ENCODE measurements around the gene MCTP2. TPM values are rescaled to one million over a fixed set of nuclear protein-coding genes. Genes with fewer than 3 reads are reported as not detected.
A peak's percentile ranks its signal among the peaks of the same experiment; 100 is the strongest.
"Not testable (repeated sequence)": the region's sequence is repeated elsewhere in the genome, so short reads cannot be mapped to it uniquely, and the experiment has no call there.

MCTP2 gene
- total and polyA plus RNA-seq, 2 donors: 3.9 to 37.3 TPM

DNA sequence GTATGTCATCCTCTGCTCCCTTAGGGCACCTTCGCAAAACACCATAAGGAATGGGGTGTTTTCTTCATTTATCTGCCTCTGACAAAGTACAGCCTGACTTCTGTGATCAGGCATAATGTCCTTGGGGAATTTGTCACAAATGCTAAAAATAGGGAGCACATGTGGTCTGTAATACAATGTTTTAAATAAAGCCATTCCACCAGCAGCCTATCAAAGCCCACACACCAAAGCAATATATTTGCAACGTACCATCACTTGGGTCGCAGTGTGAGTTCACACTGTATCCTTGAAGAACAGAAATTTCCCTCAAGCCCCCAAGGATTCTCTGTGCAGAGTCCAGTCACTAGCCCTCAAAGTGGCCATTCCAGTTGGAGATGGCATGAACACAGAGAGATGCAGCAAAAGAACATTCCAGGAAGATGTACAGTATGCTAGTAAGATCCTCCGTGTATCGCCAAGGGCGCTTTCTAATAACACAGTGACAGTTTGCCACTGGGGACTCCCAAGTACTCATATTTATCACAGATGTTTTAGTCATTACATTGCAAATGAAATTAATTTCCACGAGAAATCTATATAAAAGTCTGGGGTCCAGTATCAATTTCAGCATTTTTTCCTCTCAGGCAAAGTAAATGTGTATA lies 246.7 kb downstream of the MCTP2 start:
- no peak for DNase-seq (ENCODE audit: extremely low spot score)
- no peaks in the 10 kb centered on the region for H3K4me1 ChIP-seq (ENCODE audit: insufficient read depth)
- WGBS: 91% methylated on average over 7 of the region's 7 CpGs
- H3K4me3 ChIP-seq (ENCODE audit: low read depth, low read length): no peak overlapping the region
- no peak overlapping the region for H3K27ac ChIP-seq (ENCODE audit: low read depth)
- H3K36me3 ChIP-seq (ENCODE audit: insufficient read depth): no peaks in the 10 kb centered on the region

- Histone ChIP-seq H3K4me1 (ENCODE audit: insufficient read depth) (no peaks in the 10 kb centered on the region), H3K4me3 (ENCODE audit: low read depth, low read length) (no peak overlapping the region), H3K36me3 (ENCODE audit: insufficient read depth) (no peaks in the 10 kb centered on the region), H3K27ac (ENCODE audit: low read depth) (no peak overlapping the region)
- 90% methylated on average over 8 of the region's 8 CpGs for WGBS
- no peak for DNase-seq (ENCODE audit: extremely low spot score)
Measured at GRCh38 chr15:94478763-94479162, 247.4 kb downstream of the MCTP2 start.

- peak; percentile 36 for DNase-seq (ENCODE audit: extremely low spot score)
- Histone ChIP-seq H3K36me3 (ENCODE audit: insufficient read depth) (no peaks in the 10 kb centered on the region), H3K27ac (ENCODE audit: low read depth) (no peak overlapping the region), H3K4me3 (ENCODE audit: low read depth, low read length) (no peak overlapping the region), H3K4me1 (ENCODE audit: insufficient read depth) (no peaks in the 10 kb centered on the region)
- WGBS: 20% methylated on average over 4 of the region's 4 CpGs
Measured at GRCh38 chr15:94480289-94480834, 249.0 kb downstream of the MCTP2 start.

DNA sequence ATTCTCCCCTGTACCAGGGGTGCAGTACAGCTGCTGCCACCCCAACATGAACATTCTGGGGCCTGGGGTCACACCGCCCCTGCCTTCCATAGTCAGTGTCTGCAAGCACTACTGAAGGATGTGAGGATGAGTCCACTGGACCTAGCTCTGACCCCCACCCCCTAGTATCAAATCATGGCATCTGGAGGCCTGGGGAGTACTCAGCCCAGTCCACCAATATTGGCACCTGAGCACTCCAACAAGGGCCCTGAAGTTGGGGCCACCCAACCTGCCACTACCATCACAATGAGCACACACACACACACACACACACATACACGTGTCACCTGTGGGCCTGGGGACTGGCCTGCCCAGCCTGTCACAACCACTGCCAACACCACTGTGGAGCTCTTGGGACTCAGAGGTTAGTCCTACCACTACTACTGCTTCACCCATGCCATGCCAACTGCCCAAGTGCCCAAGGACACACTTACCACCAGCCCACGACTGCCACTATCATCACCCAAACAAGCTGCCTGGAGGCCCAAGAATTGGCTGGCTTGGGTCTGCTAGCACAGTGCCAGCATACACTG lies 253.9 kb downstream of the MCTP2 start:
- WGBS: 96% methylated on average over 3 of the region's 3 CpGs
- H3K36me3 ChIP-seq (ENCODE audit: insufficient read depth): no peaks in the 10 kb centered on the region
- no peak for DNase-seq (ENCODE audit: extremely low spot score)
- H3K4me3 ChIP-seq (ENCODE audit: low read depth, low read length): no peak overlapping the region
- H3K27ac ChIP-seq (ENCODE audit: low read depth): no peak overlapping the region
- H3K4me1 ChIP-seq (ENCODE audit: insufficient read depth): no peaks in the 10 kb centered on the region

- WGBS: 61% methylated on average over 1 of the region's 1 CpG
Measured at GRCh38 chr15:94487635-94488034, 256.3 kb downstream of the MCTP2 start.

GRCh38 chr15:94493176-94493575 lies 261.8 kb downstream of the MCTP2 start:
- DNase-seq (ENCODE audit: extremely low spot score): no peak
- WGBS: 76% methylated on average over 3 of the region's 3 CpGs
- no peak overlapping the region for H3K4me3 ChIP-seq (ENCODE audit: low read depth, low read length)

More at GRCh38 chr15:94487635-94488034, 256.3 kb downstream of the MCTP2 start:
- H3K27ac ChIP-seq (ENCODE audit: low read depth): no peak overlapping the region
- H3K4me1 ChIP-seq (ENCODE audit: insufficient read depth): no peaks in the 10 kb centered on the region
- H3K4me3 ChIP-seq (ENCODE audit: low read depth, low read length): no peak overlapping the region
- DNase-seq (ENCODE audit: extremely low spot score): peak; percentile 26
- H3K36me3 ChIP-seq (ENCODE audit: insufficient read depth): no peaks in the 10 kb centered on the region

GRCh38 chr15:94493586-94493985 lies 262.2 kb downstream of the MCTP2 start:
- H3K36me3 ChIP-seq (ENCODE audit: insufficient read depth); H3K4me3 ChIP-seq (ENCODE audit: low read depth, low read length); DNase-seq (ENCODE audit: extremely low spot score); H3K27ac ChIP-seq (ENCODE audit: low read depth); H3K4me1 ChIP-seq (ENCODE audit: insufficient read depth): not testable (repeated sequence)
- 67% methylated on average over 1 of the region's 1 CpG for WGBS

More at GRCh38 chr15:94493176-94493575, 261.8 kb downstream of the MCTP2 start:
- no peaks in the 10 kb centered on the region for H3K4me1 ChIP-seq (ENCODE audit: insufficient read depth)
- no peaks in the 10 kb centered on the region for H3K36me3 ChIP-seq (ENCODE audit: insufficient read depth)
- H3K27ac ChIP-seq (ENCODE audit: low read depth): no peak overlapping the region

DNA sequence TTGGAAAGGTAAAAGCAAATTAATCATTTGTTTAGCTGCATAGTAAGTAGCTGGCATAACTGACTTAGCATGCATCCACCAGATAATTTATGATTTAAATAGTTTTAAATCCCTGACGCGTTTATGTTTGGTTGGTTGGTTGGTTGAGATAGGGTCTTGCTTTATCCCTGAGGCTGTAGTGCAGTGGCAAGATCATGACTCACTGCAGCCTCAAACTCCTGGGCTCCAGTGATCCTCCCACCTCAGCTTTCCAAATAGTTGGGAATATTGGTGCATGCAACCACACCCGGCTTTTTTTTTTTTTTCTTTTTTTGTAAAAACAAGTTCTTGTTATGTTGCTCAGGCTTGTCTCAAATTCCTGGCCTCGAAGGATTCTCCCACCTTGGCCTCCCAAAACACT lies 263.4 kb downstream of the MCTP2 start:
- no peak overlapping the region for H3K4me3 ChIP-seq (ENCODE audit: low read depth, low read length)
- WGBS: 63% methylated on average over 4 of the region's 4 CpGs
- H3K4me1 ChIP-seq (ENCODE audit: insufficient read depth): no peaks in the 10 kb centered on the region
- no peak for DNase-seq (ENCODE audit: extremely low spot score)
- no peak overlapping the region for H3K27ac ChIP-seq (ENCODE audit: low read depth)
- no peaks in the 10 kb centered on the region for H3K36me3 ChIP-seq (ENCODE audit: insufficient read depth)

- H3K4me3 ChIP-seq (ENCODE audit: low read depth, low read length): no peak overlapping the region
- no peaks in the 10 kb centered on the region for H3K36me3 ChIP-seq (ENCODE audit: insufficient read depth)
- no peak overlapping the region for H3K27ac ChIP-seq (ENCODE audit: low read depth)
- DNase-seq (ENCODE audit: extremely low spot score): no peak
- WGBS: 58% methylated on average over 2 of the region's 2 CpGs
- H3K4me1 ChIP-seq (ENCODE audit: insufficient read depth): no peaks in the 10 kb centered on the region
Measured at GRCh38 chr15:94503293-94503692, 271.9 kb downstream of the MCTP2 start.

DNA sequence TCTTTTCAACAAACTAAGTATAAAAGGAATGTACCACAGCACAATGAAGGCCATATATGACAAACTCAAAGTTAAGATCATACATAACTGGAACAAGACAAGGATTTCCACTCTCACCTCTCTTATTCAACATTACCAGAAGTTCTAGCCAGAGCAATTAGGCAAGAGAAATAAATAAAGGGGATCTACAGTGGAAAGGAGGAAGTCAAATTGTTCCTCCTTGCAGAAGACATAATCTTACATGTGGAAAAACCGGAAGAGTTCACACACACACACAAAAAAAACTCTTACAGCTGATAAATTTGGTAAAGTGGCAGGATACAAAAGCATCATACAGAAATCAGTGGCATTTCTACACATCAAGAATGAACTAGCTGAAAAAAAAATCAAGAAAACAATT lies 277.9 kb downstream of the MCTP2 start:
- H3K4me1 ChIP-seq (ENCODE audit: insufficient read depth): no peaks in the 10 kb centered on the region
- DNase-seq (ENCODE audit: extremely low spot score): no peak
- no peak overlapping the region for H3K27ac ChIP-seq (ENCODE audit: low read depth)
- H3K4me3 ChIP-seq (ENCODE audit: low read depth, low read length): no peak overlapping the region
- WGBS: 77% methylated on average over 1 of the region's 1 CpG
- no peaks in the 10 kb centered on the region for H3K36me3 ChIP-seq (ENCODE audit: insufficient read depth)

- Histone ChIP-seq H3K36me3 (ENCODE audit: insufficient read depth) (no peaks in the 10 kb centered on the region), H3K27ac (ENCODE audit: low read depth) (no peak overlapping the region), H3K4me1 (ENCODE audit: insufficient read depth) (no peaks in the 10 kb centered on the region), H3K4me3 (ENCODE audit: low read depth, low read length) (no peak overlapping the region)
- 93% methylated on average over 3 of the region's 3 CpGs for WGBS
- no peak for DNase-seq (ENCODE audit: extremely low spot score)
Measured at GRCh38 chr15:94522125-94522524, 290.8 kb downstream of the MCTP2 start.

- Histone ChIP-seq H3K4me3 (ENCODE audit: low read depth, low read length) (no peak overlapping the region), H3K36me3 (ENCODE audit: insufficient read depth) (no peaks in the 10 kb centered on the region), H3K27ac (ENCODE audit: low read depth) (no peak overlapping the region), H3K4me1 (ENCODE audit: insufficient read depth) (no peaks in the 10 kb centered on the region)
- whole genome bisulfite sequencing: 37% methylated on average over 11 of the region's 11 CpGs
- no peak for DNase-seq (ENCODE audit: extremely low spot score)
Measured at GRCh38 chr15:94523873-94524272, 292.5 kb downstream of the MCTP2 start.

- H3K36me3 ChIP-seq (ENCODE audit: insufficient read depth): no peaks in the 10 kb centered on the region
- H3K4me3 ChIP-seq (ENCODE audit: low read depth, low read length): no peak overlapping the region
- WGBS: 78% methylated on average over 2 of the region's 2 CpGs
- H3K4me1 ChIP-seq (ENCODE audit: insufficient read depth): no peaks in the 10 kb centered on the region
- no peak overlapping the region for H3K27ac ChIP-seq (ENCODE audit: low read depth)
- no peak for DNase-seq (ENCODE audit: extremely low spot score)
Measured at GRCh38 chr15:94524565-94524964, 293.2 kb downstream of the MCTP2 start.

GRCh38 chr15:94526071-94526689 lies 294.8 kb downstream of the MCTP2 start:
- H3K4me3 ChIP-seq (ENCODE audit: low read depth, low read length): no peak overlapping the region
- H3K4me1 ChIP-seq (ENCODE audit: insufficient read depth): no peaks in the 10 kb centered on the region
- DNase-seq (ENCODE audit: extremely low spot score): no peak
- WGBS: 78% methylated on average over 5 of the region's 5 CpGs
- no peak overlapping the region for H3K27ac ChIP-seq (ENCODE audit: low read depth)
- no peaks in the 10 kb centered on the region for H3K36me3 ChIP-seq (ENCODE audit: insufficient read depth)
